ENCODE measurements around the gene CLSTN3. TPM values are rescaled to one million over a fixed set of nuclear protein-coding genes. Genes with fewer than 3 reads are reported as not detected.
A peak's percentile ranks its signal among the peaks of the same experiment; 100 is the strongest.

Gene CLSTN3
- total and polyA plus RNA-seq, 5 donors from 2014 or later, result 2.2 to 64.9 (median 4.1) TPM

DNA sequence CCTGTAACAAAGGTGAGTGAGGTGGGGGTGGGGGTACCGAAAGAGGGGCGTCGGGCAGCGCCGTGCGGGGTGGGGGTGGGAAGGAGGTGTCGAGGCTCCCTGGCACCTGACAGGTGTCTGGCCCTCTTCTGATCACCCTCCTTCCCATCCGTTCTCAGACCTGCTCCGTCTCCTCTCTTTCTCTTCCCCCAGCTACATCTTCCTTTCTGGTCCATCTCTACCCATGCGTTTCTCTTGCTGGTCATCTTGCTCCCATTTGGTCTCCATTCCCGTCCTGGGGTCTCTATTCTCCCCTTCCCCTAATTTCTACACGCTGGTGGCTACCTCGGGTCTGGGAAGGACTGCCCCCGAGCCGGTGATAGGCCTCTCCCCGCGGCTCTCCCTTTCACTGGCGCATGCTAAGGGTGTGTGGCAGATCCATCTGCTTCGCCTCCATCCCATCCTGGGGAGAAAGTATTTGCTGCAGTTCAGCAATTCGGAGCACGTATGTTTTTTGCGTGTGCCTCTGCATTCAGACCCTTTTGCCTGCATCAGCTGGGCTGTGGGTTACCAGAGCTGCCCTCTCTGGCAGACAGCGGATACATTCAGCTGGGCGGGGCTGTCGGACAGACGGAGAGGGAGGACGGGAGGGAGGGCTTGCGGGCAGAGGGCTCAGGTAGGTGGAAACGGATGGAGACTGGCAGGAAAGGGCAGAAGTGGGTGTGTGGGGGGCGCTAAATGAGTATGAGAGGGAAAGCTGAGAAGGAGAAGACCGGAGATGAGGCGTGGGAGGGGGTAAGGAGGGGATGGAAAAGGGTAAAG, 730 bp downstream of the CLSTN3 start:
- H3K27ac Mint-ChIP-seq, result peak overlapping the region; percentile 93 to 97 (median 95)
- H3K9me3 Mint-ChIP-seq, result no peaks in the 10 kb centered on the region
- peaks cover 20% of the 10 kb centered on the region for H3K36me3 Mint-ChIP-seq
- Histone ChIP-seq H3K4me3 (ENCODE audit: low read depth, low read length) (peak overlapping the region; percentile 89), H3K36me3 (ENCODE audit: control insufficient read depth, insufficient read depth, low read length) (peaks cover 22% of the 10 kb centered on the region), H3K4me1 (ENCODE audit: control insufficient read depth, insufficient read depth, low read length, poor library complexity, severe bottlenecking) (peaks cover 23% of the 10 kb centered on the region), H3K27ac (ENCODE audit: insufficient read depth, low read length, poor library complexity, severe bottlenecking) (peak overlapping the region; percentile 75), H3K9me3 (ENCODE audit: control insufficient read depth in 2 of 2, low read length in 2 of 2) (no peaks in the 10 kb centered on the region), H3K27me3 (ENCODE audit: control insufficient read depth, insufficient read depth, low read length) (no peaks in the 10 kb centered on the region)
- H3K27me3 Mint-ChIP-seq, result no peaks in the 10 kb centered on the region
- peak; percentile 27 to 68 (median 41) for DNase-seq
- peaks cover 0 to 47% (median 15%) of the 10 kb centered on the region in 4 donors for H3K4me1 Mint-ChIP-seq
- H3K4me3 Mint-ChIP-seq, result peak overlapping the region; percentile 90 to 98 (median 96)
- peak; percentile 5 to 36 for ATAC-seq (ENCODE audit: low read depth in 2 of 2)

DNA sequence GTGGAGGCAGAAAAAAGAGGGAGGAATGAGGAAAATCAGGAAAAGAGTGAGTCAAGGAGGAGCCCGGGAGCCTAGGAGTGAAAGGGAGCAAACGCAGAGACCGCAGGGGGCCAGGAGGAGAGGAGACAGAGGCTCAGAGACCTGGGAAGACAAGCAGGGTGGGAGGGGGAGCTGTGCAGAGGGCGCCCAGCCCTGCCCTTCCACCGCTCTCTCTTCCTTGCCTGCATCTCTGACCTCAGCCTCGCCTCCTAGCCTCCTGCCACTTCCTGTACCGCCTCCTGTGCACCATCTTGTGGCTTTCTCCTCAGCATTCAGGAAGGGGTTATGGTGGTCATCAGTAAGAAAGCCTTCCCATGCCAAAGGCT, 1.3 kb downstream of the CLSTN3 start:
- Mint-ChIP-seq H3K27me3 (no peaks in the 10 kb centered on the region), H3K27ac (peak overlapping the region in 2 of 3 donors; percentile 93 to 97), H3K4me3 (peak overlapping the region; percentile 90 to 98 (median 96)), H3K9me3 (no peaks in the 10 kb centered on the region), H3K4me1 (peaks cover 0 to 47% (median 15%) of the 10 kb centered on the region in 4 donors), H3K36me3 (peaks cover 24% of the 10 kb centered on the region)
- no peaks in the 10 kb centered on the region for H3K9me3 ChIP-seq (ENCODE audit: control insufficient read depth in 2 of 2, low read length in 2 of 2)
- peaks cover 23% of the 10 kb centered on the region for H3K4me1 ChIP-seq (ENCODE audit: control insufficient read depth, insufficient read depth, low read length, poor library complexity, severe bottlenecking)
- peaks cover 28% of the 10 kb centered on the region for H3K36me3 ChIP-seq (ENCODE audit: control insufficient read depth, insufficient read depth, low read length)
- H3K27me3 ChIP-seq (ENCODE audit: control insufficient read depth, insufficient read depth, low read length), result no peaks in the 10 kb centered on the region
- DNase-seq (peak in 2 of 3 donors; percentile 22 to 51), ATAC-seq (ENCODE audit: low read depth in 2 of 2) (peak in 1 of 2 donors; percentile 15)
- H3K27ac ChIP-seq (ENCODE audit: insufficient read depth, low read length, poor library complexity, severe bottlenecking), result peak overlapping the region; percentile 75
- H3K4me3 ChIP-seq (ENCODE audit: low read depth, low read length), result peak overlapping the region; percentile 89

DNA sequence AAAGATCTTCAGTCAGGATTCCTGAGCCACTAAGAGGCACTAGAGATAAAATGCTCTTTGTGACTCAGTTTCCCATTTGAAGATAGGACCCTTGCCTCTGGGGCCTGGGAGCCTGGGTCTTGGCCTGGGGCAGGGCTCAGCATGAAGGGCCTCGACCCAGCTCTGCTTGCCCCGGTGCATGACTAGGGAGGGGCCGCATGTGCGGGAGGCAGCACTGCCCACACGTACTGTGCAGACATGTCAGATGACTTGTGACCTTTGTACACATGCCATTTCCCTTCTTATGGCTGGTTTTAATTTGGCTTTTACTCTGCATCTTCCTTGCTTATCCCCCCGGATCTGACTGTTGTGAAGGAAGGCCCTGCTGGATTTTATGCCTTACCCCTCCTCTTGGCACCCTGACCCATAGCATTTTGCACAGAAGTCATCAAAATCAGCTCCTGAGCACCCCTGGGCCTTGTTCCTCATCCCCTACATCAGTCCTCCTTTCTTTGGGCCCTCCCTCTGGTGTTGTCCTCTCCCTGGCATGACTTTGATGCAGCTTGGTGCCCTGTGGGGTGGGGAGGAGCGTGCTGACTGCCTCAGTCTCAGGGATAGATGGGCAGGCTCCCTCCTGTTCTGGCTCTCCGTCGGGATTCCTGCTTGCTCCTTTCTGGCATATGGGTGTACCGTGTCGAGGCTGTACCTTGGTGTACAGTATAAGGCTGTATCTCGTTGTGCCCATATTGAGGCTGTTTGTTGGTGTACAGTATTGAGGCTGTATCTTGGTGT, 4.4 kb downstream of the CLSTN3 start:
- Mint-ChIP-seq H3K27me3 (no peaks in the 10 kb centered on the region), H3K36me3 (peaks cover 41% of the 10 kb centered on the region), H3K4me1 (peaks cover 4 to 34% (median 15%) of the 10 kb centered on the region in 4 donors), H3K4me3 (peak overlapping the region in 2 of 4 donors; percentile 26 to 29), H3K27ac (no peak overlapping the region), H3K9me3 (no peaks in the 10 kb centered on the region)
- no peak for DNase-seq
- no peak overlapping the region for H3K27ac ChIP-seq (ENCODE audit: insufficient read depth, low read length, poor library complexity, severe bottlenecking)
- peaks cover 51% of the 10 kb centered on the region for H3K36me3 ChIP-seq (ENCODE audit: control insufficient read depth, insufficient read depth, low read length)
- no peak for ATAC-seq (ENCODE audit: low read depth in 2 of 2)
- peaks cover 17% of the 10 kb centered on the region for H3K4me1 ChIP-seq (ENCODE audit: control insufficient read depth, insufficient read depth, low read length, poor library complexity, severe bottlenecking)
- H3K27me3 ChIP-seq (ENCODE audit: control insufficient read depth, insufficient read depth, low read length), result no peaks in the 10 kb centered on the region
- no peaks in the 10 kb centered on the region for H3K9me3 ChIP-seq (ENCODE audit: control insufficient read depth in 2 of 2, low read length in 2 of 2)
- no peak overlapping the region for H3K4me3 ChIP-seq (ENCODE audit: low read depth, low read length)

DNA sequence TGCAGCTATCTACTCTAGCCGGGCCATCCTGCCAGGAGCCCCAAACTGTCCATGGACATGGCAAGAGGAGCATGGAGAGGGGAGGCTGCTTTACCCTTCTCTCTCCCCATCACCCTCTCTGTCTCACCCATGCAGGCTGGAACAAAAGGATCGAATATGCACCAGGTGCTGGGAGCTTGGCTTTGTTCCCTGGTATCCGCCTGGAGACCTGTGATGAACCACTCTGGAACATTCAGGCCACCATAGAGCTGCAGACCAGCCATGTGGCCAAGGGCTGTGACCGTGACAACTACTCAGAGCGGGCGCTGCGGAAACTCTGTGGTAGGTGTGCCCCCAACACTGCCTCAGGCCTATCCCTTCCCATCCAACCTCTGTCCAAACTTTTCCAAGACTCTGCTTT, 5.9 kb downstream of the CLSTN3 start:
- H3K4me1 Mint-ChIP-seq, result peaks cover 4 to 28% (median 9%) of the 10 kb centered on the region in 4 donors
- DNase-seq (no peak), ATAC-seq (ENCODE audit: low read depth in 2 of 2) (no peak)
- H3K36me3 ChIP-seq (ENCODE audit: control insufficient read depth, insufficient read depth, low read length), result peaks cover 55% of the 10 kb centered on the region
- H3K27ac Mint-ChIP-seq, result no peak overlapping the region
- no peak overlapping the region for H3K4me3 ChIP-seq (ENCODE audit: low read depth, low read length)
- H3K4me1 ChIP-seq (ENCODE audit: control insufficient read depth, insufficient read depth, low read length, poor library complexity, severe bottlenecking), result peaks cover 10% of the 10 kb centered on the region
- H3K27me3 ChIP-seq (ENCODE audit: control insufficient read depth, insufficient read depth, low read length), result no peaks in the 10 kb centered on the region
- no peaks in the 10 kb centered on the region for H3K9me3 Mint-ChIP-seq
- peaks cover 47% of the 10 kb centered on the region for H3K36me3 Mint-ChIP-seq
- no peak overlapping the region for H3K27ac ChIP-seq (ENCODE audit: insufficient read depth, low read length, poor library complexity, severe bottlenecking)
- H3K4me3 Mint-ChIP-seq, result no peak overlapping the region
- no peaks in the 10 kb centered on the region for H3K27me3 Mint-ChIP-seq
- H3K9me3 ChIP-seq (ENCODE audit: control insufficient read depth in 2 of 2, low read length in 2 of 2), result no peaks in the 10 kb centered on the region

DNA sequence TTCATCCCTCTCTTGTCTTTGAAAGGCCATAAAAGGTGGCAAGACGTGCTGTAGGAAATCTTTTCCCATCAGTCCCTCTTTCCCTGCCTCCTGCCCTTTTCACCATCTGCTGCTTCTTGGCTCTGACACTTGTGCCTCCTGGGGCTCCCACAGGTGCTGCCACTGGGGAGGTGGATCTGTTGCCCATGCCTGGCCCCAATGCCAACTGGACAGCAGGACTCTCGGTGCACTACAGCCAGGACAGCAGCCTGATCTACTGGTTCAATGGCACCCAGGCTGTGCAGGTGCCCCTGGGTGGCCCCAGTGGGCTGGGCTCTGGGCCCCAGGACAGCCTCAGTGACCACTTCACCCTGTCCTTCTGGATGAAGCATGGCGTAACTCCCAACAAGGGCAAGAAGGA, 6.5 kb downstream of the CLSTN3 start:
- no peaks in the 10 kb centered on the region for H3K27me3 ChIP-seq (ENCODE audit: control insufficient read depth, insufficient read depth, low read length)
- peaks cover 4% of the 10 kb centered on the region for H3K4me1 ChIP-seq (ENCODE audit: control insufficient read depth, insufficient read depth, low read length, poor library complexity, severe bottlenecking)
- H3K36me3 ChIP-seq (ENCODE audit: control insufficient read depth, insufficient read depth, low read length), result peaks cover 55% of the 10 kb centered on the region
- no peak overlapping the region for H3K27ac ChIP-seq (ENCODE audit: insufficient read depth, low read length, poor library complexity, severe bottlenecking)
- no peak overlapping the region for H3K4me3 ChIP-seq (ENCODE audit: low read depth, low read length)
- no peaks in the 10 kb centered on the region for H3K9me3 Mint-ChIP-seq
- H3K27me3 Mint-ChIP-seq, result no peaks in the 10 kb centered on the region
- H3K4me3 Mint-ChIP-seq, result no peak overlapping the region
- no peaks in the 10 kb centered on the region for H3K9me3 ChIP-seq (ENCODE audit: control insufficient read depth in 2 of 2, low read length in 2 of 2)
- DNase-seq (no peak), ATAC-seq (ENCODE audit: low read depth in 2 of 2) (no peak)
- H3K36me3 Mint-ChIP-seq, result peaks cover 50% of the 10 kb centered on the region
- no peak overlapping the region for H3K27ac Mint-ChIP-seq
- peaks cover 4 to 22% (median 6%) of the 10 kb centered on the region in 4 donors for H3K4me1 Mint-ChIP-seq

DNA sequence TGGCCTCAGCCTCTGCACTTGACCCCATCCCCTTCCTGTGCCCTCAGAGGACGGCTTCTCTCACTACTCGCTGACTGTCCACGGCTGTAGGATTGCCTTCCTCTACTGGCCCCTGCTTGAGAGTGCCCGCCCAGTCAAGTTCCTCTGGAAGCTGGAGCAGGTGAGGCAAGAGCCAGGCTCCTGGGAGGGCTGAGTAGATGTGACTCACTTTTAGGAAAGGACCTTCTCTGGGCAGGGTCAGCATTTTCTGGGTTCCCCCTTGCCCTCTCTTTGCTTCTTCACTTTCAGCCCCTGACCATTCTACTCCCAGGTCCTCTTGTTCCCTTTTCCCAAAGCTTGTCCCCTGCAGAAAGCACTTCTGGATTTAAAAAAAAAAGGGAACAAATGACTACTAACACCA, 7.7 kb downstream of the CLSTN3 start:
- ATAC-seq (ENCODE audit: low read depth in 2 of 2) (no peak), DNase-seq (no peak)
- H3K4me3 Mint-ChIP-seq, result peak overlapping the region in 1 of 4 donors; percentile 44
- peaks cover 58% of the 10 kb centered on the region for H3K36me3 Mint-ChIP-seq
- H3K9me3 Mint-ChIP-seq, result no peaks in the 10 kb centered on the region
- no peak overlapping the region for H3K4me3 ChIP-seq (ENCODE audit: low read depth, low read length)
- H3K27me3 ChIP-seq (ENCODE audit: control insufficient read depth, insufficient read depth, low read length), result no peaks in the 10 kb centered on the region
- H3K4me1 Mint-ChIP-seq, result peaks cover 0 to 9% (median 2%) of the 10 kb centered on the region in 4 donors
- peaks cover 55% of the 10 kb centered on the region for H3K36me3 ChIP-seq (ENCODE audit: control insufficient read depth, insufficient read depth, low read length)
- H3K9me3 ChIP-seq (ENCODE audit: control insufficient read depth in 2 of 2, low read length in 2 of 2), result no peaks in the 10 kb centered on the region
- H3K27me3 Mint-ChIP-seq, result no peaks in the 10 kb centered on the region
- no peak overlapping the region for H3K27ac ChIP-seq (ENCODE audit: insufficient read depth, low read length, poor library complexity, severe bottlenecking)
- H3K4me1 ChIP-seq (ENCODE audit: control insufficient read depth, insufficient read depth, low read length, poor library complexity, severe bottlenecking), result no peaks in the 10 kb centered on the region
- peak overlapping the region in 1 of 3 donors; percentile 42 for H3K27ac Mint-ChIP-seq

DNA sequence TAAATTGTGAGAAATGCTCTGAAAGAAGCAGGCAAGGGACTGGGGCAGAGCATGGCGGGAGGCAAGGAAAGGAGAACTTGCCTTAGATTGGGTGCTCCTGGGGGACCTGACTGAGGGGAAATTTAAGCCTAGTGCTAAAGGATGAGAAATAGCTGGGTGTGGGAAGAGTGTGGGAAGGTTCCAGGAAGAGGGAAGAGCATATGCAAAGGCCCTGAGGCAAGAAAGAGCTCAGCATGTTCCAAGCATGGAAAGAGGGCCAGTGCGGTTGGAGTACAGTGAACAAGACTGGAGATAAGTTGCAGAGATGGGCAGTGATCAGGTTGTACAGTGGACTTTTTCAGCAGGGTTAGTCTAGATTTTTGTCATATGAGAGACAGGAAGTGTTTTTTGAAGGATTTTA, 9.0 kb downstream of the CLSTN3 start:
- peaks cover 51% of the 10 kb centered on the region for H3K36me3 ChIP-seq (ENCODE audit: control insufficient read depth, insufficient read depth, low read length)
- Mint-ChIP-seq H3K36me3 (peaks cover 56% of the 10 kb centered on the region), H3K27ac (no peak overlapping the region)

More for the DNA sequence above, 9.0 kb downstream of the CLSTN3 start:
- H3K27me3 Mint-ChIP-seq, result no peaks in the 10 kb centered on the region
- ATAC-seq (ENCODE audit: low read depth in 2 of 2) (no peak), DNase-seq (no peak)
- H3K9me3 Mint-ChIP-seq, result no peaks in the 10 kb centered on the region
- Histone ChIP-seq H3K4me3 (ENCODE audit: low read depth, low read length) (no peak overlapping the region), H3K27me3 (ENCODE audit: control insufficient read depth, insufficient read depth, low read length) (no peaks in the 10 kb centered on the region), H3K27ac (ENCODE audit: insufficient read depth, low read length, poor library complexity, severe bottlenecking) (no peak overlapping the region), H3K9me3 (ENCODE audit: control insufficient read depth in 2 of 2, low read length in 2 of 2) (no peaks in the 10 kb centered on the region), H3K4me1 (ENCODE audit: control insufficient read depth, insufficient read depth, low read length, poor library complexity, severe bottlenecking) (no peaks in the 10 kb centered on the region)
- peaks cover 0 to 5% (median 2%) of the 10 kb centered on the region in 4 donors for H3K4me1 Mint-ChIP-seq
- H3K4me3 Mint-ChIP-seq, result no peak overlapping the region
